ENCODE measurements around the gene MAST3. TPM values are rescaled to one million over a fixed set of nuclear protein-coding genes. Genes with fewer than 3 reads are reported as not detected.
A peak's percentile ranks its signal among the peaks of the same experiment; 100 is the strongest.

MAST3 gene
- total and polyA plus RNA-seq, 2 of the 8 experiments (the other 6 are each of a cell fraction or from before 2014, with no cell fraction given) = 3.4 to 9.0 TPM

- H3K14ac ChIP-seq (ENCODE audit: insufficient read length) = no peak overlapping the region
- no peak overlapping the region for H2BK5ac ChIP-seq (ENCODE audit: low read depth, low read length)
- no peaks in the 10 kb centered on the region for H3K79me1 ChIP-seq (ENCODE audit: low read depth, low read length)
- DNase-seq (ENCODE audit: low read depth in 1 of 2, low spot score in 2 of 2) = no peak
- H2AFZ ChIP-seq (ENCODE audit: low read length) = no peak overlapping the region
- H3K18ac ChIP-seq (ENCODE audit: extremely low read depth, low read length) = no peak overlapping the region
- H3K9ac ChIP-seq (replicated peaks in 1 of 4; ENCODE audit: extremely low read depth in 1 of 4, low read depth in 3 of 4, low read length in 3 of 4) = no peak overlapping the region
- CTCF ChIA-PET (ENCODE audit: partially characterized antibody) = interaction anchor here (0.7 to 5.1 kb wide), 7 partner anchors 14 to 211 kb away, joined by 3 to 24 read pairs (median 3); partner anchors contain the start of gene PIK3R2
- 62% methylated on average over 2 of the region's 2 CpGs; no CpG with 5 or more reads in 1 of the 2 experiments for WGBS, 2 experiments (ENCODE audit: extremely low coverage in 1 of 2, insufficient coverage in 1 of 2, insufficient read length in 1 of 2, insufficient replicate concordance in 2 of 2, low coverage in 1 of 2, low lambda C conversion rate in 2 of 2, missing lambda C conversion rate in 1 of 2)
- H3K4me1 ChIP-seq (replicated peaks in 1 of 4; ENCODE audit: control insufficient read depth in 3 of 4, insufficient read depth in 4 of 4, low read length in 3 of 4) = peaks cover 0 to 12% (median 6%) of the 10 kb centered on the region in 4 experiments; a peak in 4 of 7 replicates
- POLR2A ChIA-PET (ENCODE audit: partially characterized antibody) = interaction anchor here (0.6 to 4.3 kb wide), 6 partner anchors 9 to 245 kb away, joined by 3 to 15 read pairs (median 4); partner anchors contain the start of genes MAST3 and PIK3R2
- H4K5ac ChIP-seq (ENCODE audit: insufficient read length, low read depth, low read length) = no peak overlapping the region
- peaks cover 0 to 2% of the 10 kb centered on the region in 2 experiments for H4K20me1 ChIP-seq (replicated peaks in 1 of 2; ENCODE audit: control insufficient read depth in 1 of 2, insufficient read depth in 2 of 2, low read length in 2 of 2)
- peak overlapping the region; percentile 68 to 87 for H3K4me2 ChIP-seq (ENCODE audit: insufficient read depth in 1 of 2, low read depth in 2 of 2, low read length in 2 of 2)
- no peaks in the 10 kb centered on the region for H3K9me3 ChIP-seq (ENCODE audit: insufficient read depth in 2 of 2, low read depth in 1 of 2, low read length in 1 of 2)
- no peak overlapping the region for H2BK12ac ChIP-seq (ENCODE audit: low read depth, low read length)
- H3K4me3 ChIP-seq (ENCODE audit: extremely low read depth in 1 of 4, insufficient read depth in 2 of 4, low read depth in 3 of 4, low read length in 4 of 4) = peak overlapping the region in 1 of 4 experiments; percentile 67; a peak in 2 of 8 replicates
- H3K4ac ChIP-seq (replicated peaks; ENCODE audit: insufficient read length, low read depth, low read length) = no peak overlapping the region
- peaks cover 0 to 12% (median 9%) of the 10 kb centered on the region in 4 experiments; a peak in 5 of 7 replicates for H3K27me3 ChIP-seq (replicated peaks in 1 of 4; ENCODE audit: control insufficient read depth in 3 of 4, extremely low read depth in 1 of 4, insufficient read depth in 3 of 4, low read length in 3 of 4)
- peaks cover 13% of the 10 kb centered on the region for H3K23me2 ChIP-seq (ENCODE audit: low read depth, low read length)
- H2BK120ac ChIP-seq (replicated peaks; ENCODE audit: low read depth, low read length) = no peak overlapping the region
- H3K27ac ChIP-seq (ENCODE audit: low read depth, low read length) = no peak overlapping the region
- no peak overlapping the region for H2AK5ac ChIP-seq (ENCODE audit: low read depth, low read length)
- H4K91ac ChIP-seq (replicated peaks; ENCODE audit: insufficient read length, low read length) = no peak overlapping the region
- H3K23ac ChIP-seq (ENCODE audit: insufficient read length) = no peak overlapping the region
- no peak overlapping the region for H3K56ac ChIP-seq (replicated peaks; ENCODE audit: insufficient read length, low read depth, low read length)
- H3K79me2 ChIP-seq (ENCODE audit: control insufficient read depth in 1 of 2, insufficient read depth in 2 of 2, low read length in 2 of 2) = no peaks in the 10 kb centered on the region
- H3K36me3 ChIP-seq (ENCODE audit: control insufficient read depth in 2 of 4, insufficient read depth in 4 of 4, low read length in 3 of 4) = no peaks in the 10 kb centered on the region
- H2BK15ac ChIP-seq (ENCODE audit: low read length) = no peak overlapping the region
- H4K8ac ChIP-seq (ENCODE audit: extremely low read depth, insufficient read depth, low read length) = no peak overlapping the region
- no peak for FAIRE-seq
- H2BK20ac ChIP-seq (ENCODE audit: low read length) = no peak overlapping the region
- no peak for TF ChIP-seq SP4 (IDR thresholded peaks at IDR 0.05; ENCODE audit: low read length)
- no peak for TF ChIP-seq SUZ12 (IDR thresholded peaks at IDR 0.05; ENCODE audit: low read length)
- no peak for TF ChIP-seq TAF1 (IDR thresholded peaks at IDR 0.05; ENCODE audit: low read depth, low read length)
- no peak for TF ChIP-seq TCF12 (IDR thresholded peaks at IDR 0.05; ENCODE audit: low read depth, low read length)
- TF ChIP-seq CREB1 (IDR thresholded peaks at IDR 0.05) = no peak
- TF ChIP-seq CTBP2 (IDR thresholded peaks at IDR 0.05; ENCODE audit: borderline replicate concordance, insufficient read depth, insufficient read length, low read length) = no peak
- TF ChIP-seq, protein P1, sequence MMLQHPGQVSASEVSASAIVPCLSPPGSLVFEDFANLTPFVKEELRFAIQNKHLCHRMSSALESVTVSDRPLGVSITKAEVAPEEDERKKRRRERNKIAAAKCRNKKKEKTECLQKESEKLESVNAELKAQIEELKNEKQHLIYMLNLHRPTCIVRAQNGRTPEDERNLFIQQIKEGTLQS (IDR thresholded peaks at IDR 0.05; ENCODE audit: insufficient read depth, low read depth, low read length) = no peak
- no peak for TF ChIP-seq POLR2AphosphoS5 (IDR thresholded peaks at IDR 0.05; ENCODE audit: low read depth, low read length)
- no peak for TF ChIP-seq POLR2A (IDR thresholded peaks at IDR 0.05; ENCODE audit: control extremely low read depth in 1 of 2, low read depth in 2 of 2, low read length in 2 of 2)
- no peak for TF ChIP-seq TAF7 (optimal IDR thresholded peaks at IDR 0.05; ENCODE audit: borderline replicate concordance, low read depth, low read length)
- no peak for TF ChIP-seq FOSL1 (IDR thresholded peaks at IDR 0.05; ENCODE audit: insufficient read depth, low read depth, low read length)
- no peak for TF ChIP-seq ASH2L (IDR thresholded peaks at IDR 0.05; ENCODE audit: low read length)
Observed at GRCh38 chr19:18108897-18109296, 11.3 kb downstream of the MAST3 start.

Measured in H1 (cell line).